T-helper 2 cell treated with Interferon-gamma antibody and Interleukin-4, amounts not matched to agents 5 μg/mL and 100 μg/mL, for 36 hours (primary cell): ENCODE data around the gene ITGB1BP1.

Experiments used
- DNase-seq: peaks from one replicate; pipeline ENCODE4 v3.0.0; 2021; ENCODE audit warnings: low spot score
- H3K27ac Mint-ChIP-seq: one replicate; pipeline ENCODE4 v1.8.0; 2021; ENCODE audit warnings: mild to moderate bottlenecking, mixed read lengths
- H3K27me3 Mint-ChIP-seq: one replicate; pipeline ENCODE4 v1.8.0; 2021; ENCODE audit warnings: low read depth, mixed read lengths
- H3K36me3 Mint-ChIP-seq: one replicate; pipeline ENCODE4 v1.8.0; 2021; ENCODE audit warnings: low read depth, mixed read lengths
- H3K4me1 Mint-ChIP-seq: one replicate; pipeline ENCODE4 v1.8.0; 2021; ENCODE audit warnings: low read depth, mixed read lengths
- H3K4me3 Mint-ChIP-seq: one replicate; pipeline ENCODE4 v1.8.0; 2022; ENCODE audit warnings: mild to moderate bottlenecking, moderate library complexity, mixed read lengths
- H3K9me3 Mint-ChIP-seq: one replicate; pipeline ENCODE4 v1.8.0; 2021; ENCODE audit warnings: mixed read lengths

ITGB1BP1 gene

DNA sequence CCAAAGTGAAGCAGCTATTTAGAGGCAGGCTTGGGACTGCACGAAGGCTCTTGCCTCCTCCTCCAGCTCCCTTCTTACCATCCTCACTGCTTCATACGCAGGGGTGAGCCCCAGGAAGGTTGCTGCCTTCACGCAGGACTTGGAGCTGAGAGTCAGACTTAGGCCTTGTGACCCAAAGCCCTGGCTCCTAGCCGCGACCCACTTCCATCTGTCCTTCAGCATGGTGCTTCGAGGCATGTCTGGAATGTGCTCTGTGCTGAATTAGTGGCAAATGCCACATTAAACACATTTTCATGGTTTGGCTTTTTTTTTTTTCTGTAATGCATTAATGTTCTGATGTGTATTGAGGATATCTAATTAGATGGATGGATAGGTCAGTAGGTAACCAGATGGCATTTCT is 37.5 kb downstream of the ITGB1BP1 start:
- Mint-ChIP-seq H3K27me3 (no peaks in the 10 kb centered on the region), H3K4me3 (no peak overlapping the region), H3K9me3 (no peaks in the 10 kb centered on the region), H3K4me1 (no peaks in the 10 kb centered on the region), H3K27ac (no peak overlapping the region), H3K36me3 (no peaks in the 10 kb centered on the region)
- DNase-seq = no peak

DNA sequence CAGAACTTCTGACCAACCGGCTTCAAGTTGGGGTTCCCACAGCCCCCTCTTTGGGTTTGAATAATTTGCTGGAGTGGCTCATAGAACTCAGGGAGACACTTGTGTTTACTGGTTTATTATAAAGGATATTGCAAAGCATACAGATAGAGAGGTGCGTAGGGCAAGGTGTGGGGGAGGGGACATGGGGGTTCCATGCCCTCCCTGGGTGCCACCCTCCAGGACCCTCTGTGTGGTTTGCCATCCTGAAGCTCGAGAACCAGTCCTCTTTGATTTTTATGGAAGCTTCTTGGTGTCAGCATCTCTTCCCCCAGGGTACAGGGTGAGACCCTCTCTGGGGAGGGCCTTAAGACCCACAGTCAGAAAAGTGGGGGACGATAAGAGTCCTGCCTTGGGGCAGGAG is 38.8 kb downstream of the ITGB1BP1 start:
- Mint-ChIP-seq H3K36me3 (no peaks in the 10 kb centered on the region), H3K9me3 (no peaks in the 10 kb centered on the region), H3K27me3 (no peaks in the 10 kb centered on the region), H3K27ac (no peak overlapping the region), H3K4me1 (no peaks in the 10 kb centered on the region), H3K4me3 (no peak overlapping the region)
- no peak for DNase-seq

DNA sequence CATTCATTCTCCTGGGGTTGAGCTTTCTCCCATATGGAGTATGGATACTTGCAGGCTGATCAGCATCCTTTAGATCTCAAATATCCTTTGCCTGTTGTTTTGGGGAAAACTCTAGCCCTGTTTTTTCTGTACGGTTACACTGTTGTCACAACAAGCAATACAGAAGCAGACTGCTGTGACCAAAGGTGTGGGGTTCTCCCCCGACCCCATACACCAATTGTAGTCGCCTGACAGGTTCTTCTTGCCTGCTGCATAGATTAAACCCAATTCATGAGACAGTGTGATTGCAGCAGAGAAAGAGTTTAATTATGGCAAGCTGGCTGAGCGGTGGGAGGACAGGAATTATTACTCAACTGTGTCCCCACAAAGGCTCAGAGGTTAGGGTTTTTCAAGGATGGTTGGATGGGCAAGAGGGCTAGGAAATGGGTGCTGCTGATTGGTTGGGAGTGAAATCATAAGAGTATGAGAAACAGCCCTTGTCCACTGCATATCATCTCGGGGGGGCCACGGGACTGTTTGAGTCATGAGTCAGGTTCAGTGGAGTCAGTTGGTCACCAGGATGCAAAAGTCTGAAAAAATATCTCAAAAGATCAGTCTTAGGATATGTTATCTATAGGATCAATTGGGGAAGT is 40.6 kb downstream of the ITGB1BP1 start:
- Mint-ChIP-seq H3K4me1 (no peaks in the 10 kb centered on the region), H3K4me3 (no peak overlapping the region), H3K27me3 (no peaks in the 10 kb centered on the region), H3K9me3 (no peaks in the 10 kb centered on the region), H3K36me3 (no peaks in the 10 kb centered on the region), H3K27ac (no peak overlapping the region)
- DNase-seq = no peak

DNA sequence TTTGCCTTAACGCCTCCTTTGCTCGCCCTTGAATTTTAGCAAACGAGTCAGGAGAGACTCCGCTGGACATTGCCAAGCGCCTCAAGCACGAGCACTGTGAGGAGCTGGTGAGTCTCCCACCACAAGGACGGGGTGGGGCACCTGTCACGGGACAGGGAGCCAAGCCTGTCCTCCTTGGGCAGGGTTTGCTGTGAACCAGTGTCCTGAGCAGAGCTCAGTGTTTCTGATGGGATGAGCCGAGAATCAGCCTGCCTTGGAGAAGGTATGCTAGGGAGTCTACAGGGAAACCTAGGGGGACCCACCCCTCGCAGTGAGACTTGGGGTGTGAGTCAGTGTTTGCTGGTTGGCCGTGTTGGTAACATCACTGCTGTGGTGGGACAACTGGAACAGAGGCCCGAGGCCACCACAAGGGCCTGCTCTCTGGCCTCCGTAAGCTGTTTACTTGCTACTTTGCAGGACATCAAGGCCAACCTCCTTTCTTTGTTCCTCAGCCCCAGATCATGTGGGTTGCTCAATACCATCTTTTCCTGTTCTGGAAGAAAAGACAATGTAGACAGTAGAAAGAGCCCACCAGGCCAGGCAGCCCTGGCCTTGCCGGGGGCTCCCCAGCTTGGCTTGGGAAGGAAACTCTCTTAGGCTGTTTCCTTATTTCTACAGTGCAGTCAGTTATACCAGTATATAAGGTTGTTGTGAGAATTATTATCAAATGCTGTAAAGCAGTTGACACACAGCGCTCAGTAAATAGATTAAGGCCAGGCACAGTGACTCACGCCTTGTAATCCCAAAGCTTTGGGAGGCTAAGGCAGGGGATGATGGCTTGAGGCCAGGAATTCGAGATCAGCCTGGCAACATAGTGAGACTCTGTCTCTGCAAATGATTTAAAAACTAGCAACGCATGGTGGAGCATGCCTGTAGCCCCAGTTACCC is 42.4 kb downstream of the ITGB1BP1 start:
- H3K4me3 Mint-ChIP-seq = no peak overlapping the region
- H3K27me3 Mint-ChIP-seq = no peaks in the 10 kb centered on the region
- no peak for DNase-seq
- no peaks in the 10 kb centered on the region for H3K4me1 Mint-ChIP-seq
- H3K36me3 Mint-ChIP-seq = no peaks in the 10 kb centered on the region
- no peaks in the 10 kb centered on the region for H3K9me3 Mint-ChIP-seq
- no peak overlapping the region for H3K27ac Mint-ChIP-seq

DNA sequence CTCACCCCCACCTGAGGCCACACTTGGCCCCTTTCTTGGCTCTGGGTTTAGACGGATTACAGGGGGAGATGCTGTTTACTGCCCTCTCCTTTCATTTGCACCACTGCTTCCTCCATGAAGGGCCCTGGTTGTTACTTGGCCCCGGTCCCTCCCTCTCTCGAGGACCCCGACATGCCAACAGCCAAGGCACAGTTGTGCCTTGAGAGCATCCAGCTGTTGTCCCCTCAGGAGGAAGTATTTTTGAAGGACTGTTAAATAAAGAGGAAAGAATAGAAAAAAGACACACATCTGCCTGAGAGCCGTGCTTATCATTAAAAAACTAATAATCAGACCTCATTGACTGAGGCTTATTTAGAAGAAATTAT is 44.0 kb downstream of the ITGB1BP1 start:
- no peaks in the 10 kb centered on the region for H3K9me3 Mint-ChIP-seq
- H3K27ac Mint-ChIP-seq = no peak overlapping the region
- no peaks in the 10 kb centered on the region for H3K4me1 Mint-ChIP-seq
- no peaks in the 10 kb centered on the region for H3K27me3 Mint-ChIP-seq
- no peak for DNase-seq
- no peaks in the 10 kb centered on the region for H3K36me3 Mint-ChIP-seq
- H3K4me3 Mint-ChIP-seq = no peak overlapping the region

DNA sequence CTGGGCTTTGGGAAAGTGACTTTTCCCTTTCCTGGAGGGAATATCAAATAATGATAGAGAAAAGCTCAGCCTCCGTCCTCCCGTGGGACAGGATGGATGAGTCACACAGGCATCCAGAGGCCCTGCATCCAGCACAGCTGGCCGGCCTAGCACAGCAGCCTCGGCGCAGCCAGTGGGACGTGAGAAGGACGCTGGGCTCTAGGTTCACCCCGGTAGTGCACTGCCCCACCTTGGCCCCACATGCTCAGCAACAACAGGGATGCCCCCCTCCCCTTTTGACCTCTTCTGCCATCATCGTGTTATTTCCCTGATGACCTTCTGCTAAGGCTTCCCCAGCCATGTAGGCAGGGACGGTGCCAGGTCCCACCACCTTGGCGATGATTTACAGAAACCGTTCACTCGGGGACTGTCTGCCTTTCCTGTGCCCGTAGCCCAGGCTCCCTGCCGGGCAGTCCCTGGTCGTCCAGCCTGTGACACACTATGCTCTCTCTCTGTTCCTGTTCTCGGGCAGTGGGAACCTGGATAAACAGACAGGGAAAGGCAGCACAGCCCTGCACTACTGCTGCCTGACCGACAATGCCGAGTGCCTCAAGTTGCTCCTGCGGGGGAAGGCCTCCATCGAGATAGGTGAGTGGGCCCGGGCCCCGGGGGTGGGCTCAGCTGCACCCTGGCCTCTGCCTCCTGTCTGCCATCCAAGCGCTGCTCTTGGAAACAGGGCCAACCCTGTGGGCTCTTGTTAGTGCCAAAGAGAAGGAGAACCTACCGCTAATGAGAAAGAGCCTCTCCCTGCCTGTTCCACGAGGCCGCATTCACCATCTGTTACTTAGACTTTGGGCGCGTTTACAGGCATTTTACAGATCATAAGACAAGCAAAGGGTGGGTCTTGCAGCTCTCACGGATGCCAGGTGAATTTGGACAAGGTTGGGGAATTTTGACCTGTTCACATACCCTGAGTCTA is 44.6 kb downstream of the ITGB1BP1 start:
- no peaks in the 10 kb centered on the region for H3K9me3 Mint-ChIP-seq
- H3K36me3 Mint-ChIP-seq = no peaks in the 10 kb centered on the region
- H3K27me3 Mint-ChIP-seq = no peaks in the 10 kb centered on the region
- H3K4me1 Mint-ChIP-seq = no peaks in the 10 kb centered on the region
- no peak overlapping the region for H3K4me3 Mint-ChIP-seq
- H3K27ac Mint-ChIP-seq = no peak overlapping the region
- no peak for DNase-seq

DNA sequence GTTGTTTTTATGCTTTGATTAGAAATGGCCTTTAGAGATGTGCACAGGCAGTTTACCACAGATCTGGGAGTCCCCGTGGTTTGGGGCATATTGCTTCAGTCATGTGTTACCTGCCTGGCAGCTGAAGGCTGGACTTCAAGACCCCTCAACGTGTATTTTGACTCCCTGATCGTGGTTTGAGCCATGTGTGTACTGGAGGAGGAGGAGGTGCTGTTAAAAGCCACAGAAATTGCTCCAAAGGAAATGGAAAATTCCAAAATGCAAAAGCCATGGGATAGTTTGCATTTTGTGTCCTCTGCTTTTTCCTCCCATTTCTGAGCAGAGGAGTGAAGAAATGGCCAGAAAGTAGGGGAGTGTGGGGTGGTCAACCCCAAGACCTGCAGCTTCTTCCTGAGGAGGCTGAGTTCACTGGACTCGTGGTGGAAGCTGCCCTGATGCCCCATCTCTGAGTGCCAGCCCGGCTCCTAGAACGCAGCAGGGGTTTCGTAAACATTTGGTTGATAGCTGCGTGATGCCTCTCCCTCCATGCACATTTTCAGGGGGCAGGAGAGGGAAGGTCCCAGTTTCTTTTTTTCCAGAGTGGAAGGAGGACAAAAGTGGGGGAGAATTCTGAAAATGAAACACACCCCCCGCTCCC is 45.7 kb downstream of the ITGB1BP1 start:
- no peaks in the 10 kb centered on the region for H3K9me3 Mint-ChIP-seq
- no peak overlapping the region for H3K4me3 Mint-ChIP-seq
- H3K27me3 Mint-ChIP-seq = no peaks in the 10 kb centered on the region
- no peaks in the 10 kb centered on the region for H3K4me1 Mint-ChIP-seq
- no peak for DNase-seq
- H3K36me3 Mint-ChIP-seq = no peaks in the 10 kb centered on the region
- H3K27ac Mint-ChIP-seq = no peak overlapping the region

DNA sequence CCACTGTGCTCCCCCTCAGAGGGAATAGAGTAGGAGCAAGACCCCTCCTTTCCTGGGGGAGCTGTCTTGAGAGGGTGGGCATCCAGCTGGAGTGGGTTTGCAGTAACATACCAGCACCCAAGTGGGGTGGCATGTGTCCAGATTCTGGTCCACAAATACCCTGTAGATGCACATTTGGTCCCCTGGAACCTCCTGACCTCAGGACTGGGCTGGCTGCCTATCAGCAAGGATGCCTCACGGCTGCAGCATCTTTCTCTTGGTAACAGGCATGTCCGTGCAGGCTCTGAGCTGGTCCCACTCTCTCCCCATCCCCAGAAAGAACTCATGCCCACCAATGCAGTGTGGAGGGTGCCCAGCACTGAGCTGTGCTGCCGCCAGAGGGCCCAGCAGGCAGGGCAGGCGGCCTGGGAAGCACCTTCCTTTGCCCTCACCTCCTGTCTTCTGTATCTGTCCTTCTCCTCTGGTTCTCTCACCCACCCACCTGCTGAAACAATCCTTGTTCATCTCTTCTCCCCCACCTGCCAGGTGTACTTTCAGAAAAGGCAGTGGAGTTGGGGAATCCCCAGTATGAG is 47.4 kb downstream of the ITGB1BP1 start:
- H3K4me3 Mint-ChIP-seq = no peak overlapping the region
- no peak overlapping the region for H3K27ac Mint-ChIP-seq
- DNase-seq = no peak
- H3K4me1 Mint-ChIP-seq = no peaks in the 10 kb centered on the region
- no peaks in the 10 kb centered on the region for H3K27me3 Mint-ChIP-seq
- H3K9me3 Mint-ChIP-seq = no peaks in the 10 kb centered on the region
- no peaks in the 10 kb centered on the region for H3K36me3 Mint-ChIP-seq

DNA sequence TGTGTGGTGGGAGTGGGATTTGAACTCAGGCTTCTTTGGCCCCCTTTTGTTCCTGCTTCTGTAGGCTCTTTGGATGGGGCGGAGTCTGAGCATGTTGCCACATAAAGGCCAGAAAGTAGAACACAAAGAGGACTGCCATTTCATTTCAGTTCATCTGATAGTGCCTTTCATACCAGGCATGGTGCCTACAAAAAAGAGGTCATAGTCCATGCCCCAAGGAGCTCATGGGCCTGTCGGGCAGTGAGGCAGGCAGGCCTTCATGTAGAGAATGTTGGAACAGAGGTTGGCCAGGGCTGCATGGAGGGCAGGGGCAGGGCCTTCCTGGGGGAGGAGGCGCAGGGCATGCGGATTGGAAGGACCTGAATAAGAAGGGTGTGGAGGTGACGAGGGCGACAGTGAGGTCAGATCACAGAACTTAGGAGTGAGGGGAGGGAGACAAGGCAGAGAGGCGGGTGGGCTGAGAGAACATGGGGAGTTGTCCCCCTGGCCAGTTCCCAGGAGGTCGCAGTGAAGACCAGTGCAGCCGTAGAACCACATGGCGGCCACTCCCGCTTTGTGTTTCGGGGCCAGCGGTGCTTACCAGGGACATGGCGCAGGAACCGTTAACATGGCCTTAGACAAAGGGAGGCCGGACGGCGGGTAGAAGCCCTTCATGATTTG is 49.1 kb downstream of the ITGB1BP1 start:
- Mint-ChIP-seq H3K4me1 (no peaks in the 10 kb centered on the region), H3K9me3 (no peaks in the 10 kb centered on the region), H3K27ac (no peak overlapping the region), H3K36me3 (no peaks in the 10 kb centered on the region), H3K4me3 (no peak overlapping the region), H3K27me3 (no peaks in the 10 kb centered on the region)
- no peak for DNase-seq

DNA sequence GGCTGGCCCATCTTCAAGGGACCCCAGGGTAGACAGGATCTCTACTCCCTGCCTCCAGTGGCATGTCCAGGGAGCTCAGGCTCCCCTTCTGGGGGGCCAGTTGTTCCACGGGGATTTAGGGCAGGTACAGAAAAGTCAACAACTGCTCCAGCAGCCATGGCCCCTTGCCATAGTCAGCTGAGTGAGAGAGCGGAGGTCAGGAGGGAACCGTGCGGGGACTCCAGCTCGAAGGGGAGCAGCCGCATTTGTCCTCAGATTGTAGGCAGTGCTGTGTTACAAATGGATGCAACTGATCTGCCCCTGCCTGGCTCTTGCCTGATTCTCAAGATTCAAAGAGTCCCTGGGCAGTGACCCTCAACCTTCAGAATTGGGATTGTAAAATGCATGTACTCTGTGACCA is 49.9 kb downstream of the ITGB1BP1 start:
- Mint-ChIP-seq H3K36me3 (no peaks in the 10 kb centered on the region), H3K27ac (no peak overlapping the region), H3K4me3 (no peak overlapping the region), H3K4me1 (no peaks in the 10 kb centered on the region), H3K27me3 (no peaks in the 10 kb centered on the region), H3K9me3 (no peaks in the 10 kb centered on the region)
- DNase-seq = no peak

DNA sequence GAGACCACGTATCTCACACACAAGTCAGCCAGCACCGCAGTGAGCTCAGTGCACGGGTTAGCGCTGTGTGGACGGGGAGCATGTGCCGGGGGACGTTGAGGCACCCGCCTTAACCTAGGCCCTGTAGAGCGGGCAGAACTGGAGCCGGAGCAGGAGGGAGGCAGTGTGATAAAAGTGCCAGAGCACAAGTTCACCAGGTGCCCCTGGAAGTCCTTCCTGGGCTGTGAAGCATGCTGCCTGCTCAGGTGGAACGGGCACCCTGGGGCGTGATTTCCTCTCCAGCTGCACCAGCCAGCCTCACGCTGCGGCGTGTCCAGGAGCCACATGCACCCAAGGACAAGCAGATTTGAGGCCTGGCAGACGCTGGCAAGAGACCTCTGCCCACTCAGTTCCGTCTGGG is 50.3 kb downstream of the ITGB1BP1 start:
- Mint-ChIP-seq H3K36me3 (no peaks in the 10 kb centered on the region), H3K4me3 (no peak overlapping the region), H3K4me1 (no peaks in the 10 kb centered on the region), H3K27me3 (no peaks in the 10 kb centered on the region), H3K9me3 (no peaks in the 10 kb centered on the region), H3K27ac (no peak overlapping the region)
- no peak for DNase-seq

DNA sequence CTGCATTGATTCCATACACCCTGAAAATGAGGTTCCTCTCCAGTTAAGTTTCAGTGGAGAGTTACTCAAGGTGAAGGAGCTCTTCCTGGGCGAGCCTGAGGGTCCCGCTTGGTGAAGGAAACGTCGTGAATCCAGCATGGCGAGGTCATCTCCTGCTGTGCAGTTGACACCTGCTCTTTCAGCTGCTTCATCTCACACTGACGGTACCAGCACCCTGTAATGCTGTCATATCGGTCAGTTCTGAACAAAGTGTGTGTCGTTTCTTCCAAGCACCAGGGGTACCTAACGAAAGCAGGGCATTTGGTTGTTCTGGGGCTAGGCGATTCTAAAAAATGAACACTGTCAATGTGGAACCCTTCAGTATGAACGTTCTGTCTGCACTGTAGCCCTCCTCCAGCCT is 52.6 kb downstream of the ITGB1BP1 start:
- no peaks in the 10 kb centered on the region for H3K9me3 Mint-ChIP-seq
- no peaks in the 10 kb centered on the region for H3K36me3 Mint-ChIP-seq
- no peak overlapping the region for H3K27ac Mint-ChIP-seq
- DNase-seq = no peak
- H3K4me1 Mint-ChIP-seq = no peaks in the 10 kb centered on the region
- no peak overlapping the region for H3K4me3 Mint-ChIP-seq
- H3K27me3 Mint-ChIP-seq = no peaks in the 10 kb centered on the region

DNA sequence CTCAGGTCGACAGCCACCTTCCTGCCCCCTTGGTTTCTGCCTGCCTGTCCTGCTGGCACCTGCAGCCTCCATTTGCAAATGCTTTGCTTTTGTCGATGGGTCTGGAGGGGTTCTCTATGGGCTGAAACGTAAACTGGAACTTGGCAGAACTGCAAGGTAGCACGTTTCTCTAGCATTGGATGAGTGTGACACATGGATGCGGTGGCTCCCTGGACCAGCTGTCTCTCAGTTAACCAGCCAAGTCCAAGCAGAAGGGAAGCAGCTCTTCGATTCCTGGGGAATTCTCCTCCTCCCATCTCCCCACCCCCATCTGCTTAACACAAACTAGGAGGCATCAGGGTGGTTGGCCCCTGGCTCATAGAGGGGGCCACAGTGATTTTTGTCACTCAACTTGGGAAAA is 57.3 kb downstream of the ITGB1BP1 start:
- no peaks in the 10 kb centered on the region for H3K4me1 Mint-ChIP-seq
- H3K27me3 Mint-ChIP-seq = peaks cover 3% of the 10 kb centered on the region
- DNase-seq = no peak
- H3K27ac Mint-ChIP-seq = no peak overlapping the region
- no peak overlapping the region for H3K4me3 Mint-ChIP-seq
- no peaks in the 10 kb centered on the region for H3K9me3 Mint-ChIP-seq
- no peaks in the 10 kb centered on the region for H3K36me3 Mint-ChIP-seq
